Measurements from ENCODE around the gene PPP1R12B.
"Not testable (repeated sequence)": the region's sequence is repeated elsewhere in the genome, so short reads cannot be mapped to it uniquely, and the experiment has no call there.

Gene PPP1R12B

DNA sequence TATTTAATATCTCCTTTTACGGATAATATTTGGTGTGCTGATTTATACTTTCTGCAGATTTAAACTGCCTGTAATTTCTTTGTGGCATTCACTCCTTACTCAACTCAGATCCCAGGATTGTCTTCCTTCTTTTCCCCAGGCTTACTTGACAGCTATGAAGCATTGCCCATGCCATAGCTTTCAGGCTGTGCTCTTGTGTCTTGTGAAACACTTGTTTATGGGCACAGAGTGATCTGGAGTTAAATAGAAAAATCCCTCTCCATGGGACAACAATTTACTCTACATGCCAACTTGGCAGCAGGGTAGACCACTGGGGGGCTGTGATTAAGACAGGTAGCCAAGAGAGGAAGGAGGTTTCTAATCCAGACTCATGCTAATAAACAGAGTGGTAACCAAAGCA, 57.4 kb downstream of the PPP1R12B start:
- no peak for DNase-seq

DNA sequence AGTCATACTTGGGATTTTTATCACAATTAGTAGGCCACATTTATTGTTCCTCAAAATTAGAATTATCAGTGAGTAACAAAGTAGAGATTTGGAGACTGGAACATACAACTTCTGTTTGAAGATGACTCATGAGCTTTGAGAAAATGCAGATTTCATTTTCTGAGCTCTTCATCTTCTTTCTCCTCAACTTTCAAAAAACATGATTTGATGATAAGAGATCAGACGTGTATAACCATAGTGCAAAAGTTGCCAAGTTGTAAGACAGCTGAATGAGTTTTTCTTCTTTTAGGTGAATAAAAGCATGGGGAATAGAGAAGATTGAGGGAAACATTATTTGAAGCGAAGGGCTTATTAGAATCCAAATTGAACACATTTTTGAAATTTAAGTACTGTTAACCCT, 58.4 kb downstream of the PPP1R12B start:
- not testable (repeated sequence) for DNase-seq

DNA sequence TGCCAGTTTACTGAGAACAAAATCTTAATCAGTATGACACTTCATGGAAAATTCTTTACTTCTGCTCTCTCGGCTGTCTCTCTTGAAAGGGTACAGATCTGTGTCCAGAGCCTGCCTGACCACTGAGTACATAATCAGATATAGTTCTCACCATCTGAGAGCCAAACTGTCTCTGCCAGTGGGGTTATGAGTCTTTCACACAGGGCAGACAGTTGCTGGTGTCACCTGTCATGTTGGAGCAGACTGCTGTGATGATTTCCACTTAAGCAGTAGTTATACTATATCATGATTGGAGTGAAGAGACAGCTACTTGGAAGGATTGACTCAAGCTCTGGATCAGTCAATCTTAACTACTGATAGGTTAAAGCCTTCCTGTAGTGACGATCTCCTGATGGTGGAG, 58.9 kb downstream of the PPP1R12B start:
- DNase-seq, result not testable (repeated sequence)

DNA sequence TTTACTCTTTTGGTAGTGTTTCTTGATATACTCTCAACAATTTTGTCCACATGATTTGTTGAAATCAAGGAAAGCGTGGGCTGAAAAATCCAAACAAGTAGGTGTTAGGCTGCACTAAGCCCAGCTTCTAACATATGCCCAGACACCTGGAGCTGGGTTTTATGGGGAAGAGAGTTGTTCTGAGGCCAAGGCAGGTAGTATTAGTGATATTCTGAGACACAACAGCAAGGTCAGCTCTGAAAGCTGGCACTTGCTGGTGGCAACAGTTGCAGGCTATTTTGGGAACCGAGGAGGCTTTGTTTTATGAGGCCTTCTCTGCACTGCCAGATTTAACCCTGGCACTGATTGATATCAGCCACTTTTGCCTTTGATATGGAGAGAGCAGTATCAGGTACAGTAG, 61.8 kb downstream of the PPP1R12B start:
- DNase-seq, result not testable (repeated sequence)

DNA sequence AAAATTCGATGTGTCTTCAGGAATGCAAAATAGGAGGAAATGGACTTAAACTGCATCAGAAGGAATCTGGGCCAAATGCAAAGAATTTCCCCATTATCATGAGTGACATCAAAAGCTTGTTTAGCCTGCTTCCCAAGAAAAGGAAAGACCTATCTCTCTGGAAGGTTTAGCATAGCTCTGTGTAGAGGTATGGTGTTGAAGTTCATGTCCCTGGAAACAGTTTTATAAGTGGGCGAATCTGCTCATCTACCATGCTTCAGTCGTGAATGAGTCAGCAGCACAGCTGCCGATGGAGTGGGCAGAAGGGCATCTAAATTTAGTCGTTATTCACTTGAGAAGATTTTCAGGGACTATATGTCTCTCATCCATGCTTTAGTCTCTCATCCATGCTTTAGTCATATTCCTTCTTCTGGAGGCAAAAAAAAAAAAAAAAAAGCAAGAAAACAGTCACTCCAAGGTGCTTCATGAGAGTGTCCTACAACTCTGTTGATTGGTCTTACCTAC, 62.4 kb downstream of the PPP1R12B start:
- DNase-seq, result not testable (repeated sequence)

GRCh38 chr1:202411422-202411821, 62.9 kb downstream of the PPP1R12B start:
- no peak for DNase-seq

DNA sequence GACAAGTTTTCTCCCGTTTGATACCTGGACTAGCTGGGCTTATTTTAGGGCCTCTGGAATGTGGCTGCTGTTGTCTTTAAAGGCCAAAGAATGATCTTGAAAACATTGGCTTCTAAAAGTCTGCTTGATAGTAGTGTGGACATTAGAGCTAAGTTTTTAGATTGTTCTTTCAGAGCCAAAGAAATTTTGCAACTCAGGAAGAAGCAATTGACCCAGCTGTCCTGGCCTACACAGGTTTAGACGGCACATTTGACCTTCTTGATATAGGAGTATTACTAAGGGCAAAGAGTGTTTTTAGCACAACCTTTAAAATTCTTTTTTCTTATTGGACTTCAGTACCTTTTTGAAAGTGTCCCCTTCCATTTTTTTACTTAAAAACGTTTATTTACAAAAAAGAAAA, 63.9 kb downstream of the PPP1R12B start:
- DNase-seq, result not testable (repeated sequence)

GRCh38 chr1:202416641-202417040, 68.1 kb downstream of the PPP1R12B start:
- no peak for DNase-seq

- not testable (repeated sequence) for DNase-seq
Observed at GRCh38 chr1:202417141-202417540, 68.6 kb downstream of the PPP1R12B start.

DNA sequence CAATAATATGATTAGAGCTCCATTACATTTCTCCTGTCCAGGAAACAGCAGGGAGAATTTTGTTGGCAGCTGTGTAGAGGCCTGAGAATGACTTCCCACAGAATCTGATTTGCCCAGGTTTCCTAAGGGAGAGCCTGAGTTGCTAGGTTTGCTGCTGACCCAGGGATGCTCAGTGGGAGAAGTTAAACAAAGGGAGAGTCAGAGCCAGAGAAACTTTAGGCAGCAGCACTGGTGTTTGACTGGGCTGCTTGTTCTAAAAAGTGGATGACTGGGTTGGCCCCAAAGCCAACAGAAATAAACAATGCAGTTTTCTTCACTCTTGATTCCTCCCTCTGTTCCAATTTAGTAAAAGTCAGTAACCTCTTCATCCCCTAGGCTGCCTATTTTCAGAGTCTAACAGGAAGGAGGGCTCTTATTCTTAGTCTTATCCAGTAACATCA, 69.3 kb downstream of the PPP1R12B start:
- not testable (repeated sequence) for DNase-seq

DNA sequence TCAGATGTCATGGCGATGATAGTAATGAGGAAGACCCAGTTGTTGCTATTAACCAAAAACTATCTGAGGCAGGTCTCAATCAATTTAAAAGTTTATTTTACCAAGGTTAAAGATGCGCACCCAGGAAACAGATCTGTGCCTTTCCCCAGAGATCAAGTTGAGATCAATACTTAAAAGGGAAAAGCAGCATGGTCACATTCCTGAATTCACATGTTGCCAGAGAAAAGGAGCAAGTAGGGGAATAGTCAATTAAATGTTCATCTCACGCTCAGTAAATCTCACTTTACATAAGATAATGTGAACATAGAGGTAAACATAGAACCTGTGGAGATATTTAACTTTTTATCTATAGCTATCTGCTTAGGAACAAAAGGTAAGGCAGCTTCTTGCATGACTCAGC, 71.2 kb downstream of the PPP1R12B start:
- not testable (repeated sequence) for DNase-seq

DNA sequence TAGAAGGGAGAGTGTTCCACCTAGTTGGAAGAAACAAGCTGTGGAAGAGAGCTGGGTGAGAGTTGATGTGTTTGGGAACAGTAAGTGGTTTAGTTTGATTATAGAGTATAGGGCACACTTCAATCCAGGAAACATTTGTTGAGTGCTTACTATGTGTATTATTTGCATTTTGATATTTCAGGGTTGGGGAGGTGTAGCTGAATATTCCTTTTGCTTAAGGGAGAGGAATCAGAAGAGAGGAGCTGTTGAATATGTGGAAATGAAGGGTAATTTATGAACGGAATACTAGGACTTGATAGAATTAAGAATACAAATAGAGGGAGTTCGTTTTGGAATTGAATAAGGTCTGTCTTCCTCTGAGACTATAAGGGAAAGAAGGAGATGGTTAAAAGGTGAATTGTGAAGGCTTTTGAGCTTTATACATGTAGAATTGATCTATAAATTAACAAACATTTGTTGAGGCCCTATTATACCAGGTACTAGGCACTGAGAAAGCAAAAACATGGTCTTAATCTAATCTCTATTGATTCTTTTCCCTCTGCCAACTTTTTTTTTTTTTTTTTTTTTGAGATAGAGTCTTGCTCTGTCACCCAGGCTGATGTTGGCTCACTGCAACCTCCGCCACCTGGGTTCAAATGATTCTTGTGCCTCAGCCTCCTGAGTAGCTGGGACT, 72.1 kb downstream of the PPP1R12B start:
- DNase-seq, result not testable (repeated sequence)

- DNase-seq, result not testable (repeated sequence)
Observed at GRCh38 chr1:202422709-202423108, 74.2 kb downstream of the PPP1R12B start.

GRCh38 chr1:202424260-202424659, 75.8 kb downstream of the PPP1R12B start:
- DNase-seq, result not testable (repeated sequence)

GRCh38 chr1:202430111-202430510, 81.6 kb downstream of the PPP1R12B start:
- not testable (repeated sequence) for DNase-seq

GRCh38 chr1:202432338-202432737, 83.8 kb downstream of the PPP1R12B start:
- DNase-seq, result not testable (repeated sequence)

DNA sequence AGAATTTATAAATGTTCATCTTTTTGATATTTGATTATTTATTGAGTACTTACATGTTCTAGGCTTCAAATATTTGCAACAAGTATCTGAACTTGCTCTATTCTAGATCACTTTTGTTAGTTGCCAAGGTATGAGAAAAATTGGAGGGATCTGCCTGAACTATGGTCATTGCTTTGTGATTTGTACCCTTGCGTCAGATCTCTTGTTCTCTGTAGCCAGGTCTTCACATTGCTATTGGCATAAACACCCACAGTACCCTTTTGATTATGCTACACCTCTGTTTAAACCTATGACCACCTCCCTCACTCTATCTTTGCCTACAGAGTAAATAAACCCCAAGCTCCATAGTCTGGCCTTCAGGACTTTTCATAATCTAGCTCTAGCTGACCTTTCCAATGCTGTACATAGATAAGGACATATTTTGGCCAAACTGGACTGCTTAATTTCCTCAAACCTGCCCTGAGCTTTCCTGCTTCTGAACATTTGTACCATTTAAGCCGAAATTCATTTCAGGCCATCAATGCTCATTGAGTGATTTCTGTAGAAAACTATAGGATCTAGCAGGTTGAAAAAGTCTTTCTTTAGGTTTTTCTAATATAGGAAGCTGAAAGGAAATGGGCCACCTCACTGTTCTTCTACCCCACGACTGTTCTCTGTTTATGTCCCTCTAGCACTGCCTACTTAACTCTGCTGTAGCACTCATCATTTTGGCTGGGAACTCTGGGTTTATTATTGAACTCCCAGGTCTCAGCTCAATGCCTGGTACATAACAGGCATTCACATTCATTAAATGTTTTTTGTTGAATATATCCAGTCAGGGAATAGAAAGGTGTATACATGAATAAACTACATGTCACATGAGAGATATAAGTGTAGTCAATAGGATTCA, 84.9 kb downstream of the PPP1R12B start:
- DNase-seq, result no peak

DNA sequence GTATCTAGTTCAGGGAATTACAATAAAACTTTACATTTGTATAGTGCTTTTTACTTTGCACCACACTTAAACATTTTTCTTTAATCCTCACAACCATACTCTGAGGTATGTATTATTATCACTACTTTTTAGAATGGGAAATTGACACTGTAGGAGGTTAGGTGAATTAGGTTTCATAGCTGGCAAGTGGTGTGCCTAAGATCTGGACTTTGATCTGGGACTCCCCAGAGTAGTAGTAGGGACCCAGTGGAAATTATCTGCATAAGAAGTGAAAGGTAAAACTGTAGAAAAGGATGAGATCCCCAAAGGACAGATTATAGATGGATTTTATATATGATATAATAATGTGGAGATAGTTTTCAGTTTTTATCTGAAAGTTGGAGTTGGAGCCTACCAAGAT, 85.6 kb downstream of the PPP1R12B start:
- no peak for DNase-seq

DNA sequence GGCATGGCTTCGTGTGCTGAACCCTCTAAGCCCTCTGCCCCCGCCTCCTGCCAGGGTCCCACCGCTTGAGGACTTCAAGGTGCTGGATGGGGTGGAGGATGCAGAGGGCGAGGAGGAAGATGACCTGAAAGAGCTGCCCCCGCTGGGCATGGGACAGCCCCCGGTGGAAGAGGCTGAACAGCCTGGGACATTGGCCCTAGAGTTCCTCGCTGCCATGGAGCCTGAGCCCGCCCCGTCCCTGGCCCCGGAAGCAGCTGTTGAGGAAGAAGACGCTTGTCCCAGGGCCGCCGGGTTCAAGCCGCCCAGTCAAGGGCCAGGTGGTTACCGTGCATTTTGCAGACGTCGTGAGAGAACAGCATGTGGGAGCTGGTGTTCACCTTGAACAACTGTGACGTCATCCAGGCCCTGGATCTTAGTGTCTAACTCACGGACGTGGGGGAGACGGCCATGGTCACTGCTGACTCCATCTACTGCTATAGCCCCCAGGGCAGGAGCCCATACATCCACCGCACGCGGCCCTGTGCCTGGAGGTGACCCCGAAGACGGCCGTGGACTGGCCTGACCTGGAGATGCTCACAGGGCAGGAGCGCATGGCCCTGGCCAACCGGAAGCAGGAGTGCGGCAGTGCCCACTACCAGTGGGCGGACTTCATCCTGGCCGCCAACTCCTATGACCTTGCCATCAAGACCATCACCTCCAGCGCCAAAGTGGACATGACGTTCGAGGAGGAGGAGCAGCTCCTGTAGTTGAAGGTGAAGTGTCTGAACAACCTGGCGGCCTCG, 90.1 kb downstream of the PPP1R12B start:
- DNase-seq, result no peak

DNA sequence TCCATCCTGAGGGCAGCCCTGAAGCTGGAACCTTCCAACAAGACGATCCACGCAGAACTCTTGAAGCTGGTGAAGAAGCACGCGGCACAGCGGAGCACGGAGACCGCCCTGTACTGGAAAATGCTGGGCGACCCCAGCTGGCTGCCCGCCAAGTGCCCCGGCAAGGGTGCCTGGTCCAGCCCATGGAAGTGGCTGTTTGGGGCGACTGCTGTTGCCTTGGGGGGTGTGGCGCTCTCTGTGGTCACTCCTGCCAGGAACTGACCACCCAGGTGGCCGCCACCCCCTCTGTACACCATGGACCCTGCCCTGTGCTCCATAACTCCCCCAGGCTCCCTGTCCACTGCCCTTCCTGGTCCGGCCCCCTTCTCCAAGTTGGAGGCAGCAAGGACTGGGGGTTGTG, 90.8 kb downstream of the PPP1R12B start:
- no peak for DNase-seq

DNA sequence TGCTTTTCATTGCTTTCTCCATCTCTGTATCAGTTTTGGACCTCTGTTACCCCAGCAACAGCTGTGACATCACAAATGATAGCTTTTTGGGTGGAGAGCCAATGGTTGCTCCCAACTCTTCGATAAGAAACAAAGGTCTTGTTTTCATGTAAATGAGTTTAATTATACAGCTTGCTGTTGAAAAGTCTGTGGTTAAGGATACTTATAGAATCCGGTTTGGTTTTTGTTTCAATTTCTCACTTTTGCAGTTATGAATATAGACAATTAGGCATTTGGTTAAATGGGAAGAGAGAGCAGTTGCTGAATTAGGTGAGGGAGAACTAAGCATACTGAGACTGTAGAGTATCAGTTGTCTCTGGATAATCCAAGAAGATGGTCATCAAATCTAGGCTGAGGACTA, 99.6 kb downstream of the PPP1R12B start:
- not testable (repeated sequence) for DNase-seq

DNA sequence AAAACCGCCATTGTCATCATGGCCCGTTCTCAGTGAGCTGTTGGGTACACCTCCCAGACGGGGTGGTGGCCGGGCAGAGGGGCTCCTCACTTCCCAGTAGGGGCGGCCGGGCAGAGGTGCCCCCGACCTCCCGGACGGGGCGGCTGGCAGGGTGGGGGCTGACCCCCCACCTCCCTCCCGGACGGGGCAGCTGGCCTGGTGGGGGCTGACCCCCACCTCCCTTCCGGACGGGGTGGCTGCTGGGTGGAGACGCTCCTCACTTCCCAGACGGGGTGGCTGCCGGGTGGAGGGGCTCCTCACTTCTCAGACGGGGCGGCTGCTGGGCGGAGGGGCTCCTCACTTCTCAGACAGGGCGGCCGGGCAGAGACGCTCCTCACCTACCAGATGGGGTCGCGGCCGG, 103.1 kb downstream of the PPP1R12B start:
- DNase-seq, result not testable (repeated sequence)

DNA sequence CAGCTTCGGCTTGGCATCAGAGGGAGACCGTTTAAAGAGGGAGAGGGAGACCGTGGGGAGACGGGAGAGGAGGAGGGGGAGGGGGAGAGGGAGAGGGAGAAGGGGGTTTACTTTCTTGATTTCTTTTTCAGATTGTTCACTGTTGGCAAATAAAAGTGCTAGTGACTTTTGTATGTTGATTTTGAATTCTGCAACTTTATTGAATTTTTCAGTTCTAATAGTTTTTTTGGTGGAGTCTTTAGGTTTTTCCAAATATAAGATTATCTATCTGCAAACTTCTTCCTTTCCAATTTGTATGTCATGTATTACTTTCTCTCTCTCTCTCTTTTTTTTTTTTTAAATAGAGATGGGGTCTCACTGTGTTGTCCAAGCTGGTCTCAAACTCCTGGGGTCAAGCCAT, 104.0 kb downstream of the PPP1R12B start:
- DNase-seq, result no peak
